ENCODE data around the gene SLC46A3. TPM values are rescaled to one million over a fixed set of nuclear protein-coding genes. Genes with fewer than 3 reads are reported as not detected.
"Not testable (repeated sequence)": the region's sequence is repeated elsewhere in the genome, so short reads cannot be mapped to it uniquely, and the experiment has no call there.

SLC46A3 gene
- total and polyA plus RNA-seq, 7 donors, result 6.7 to 25.6 (median 14.5) TPM

DNA sequence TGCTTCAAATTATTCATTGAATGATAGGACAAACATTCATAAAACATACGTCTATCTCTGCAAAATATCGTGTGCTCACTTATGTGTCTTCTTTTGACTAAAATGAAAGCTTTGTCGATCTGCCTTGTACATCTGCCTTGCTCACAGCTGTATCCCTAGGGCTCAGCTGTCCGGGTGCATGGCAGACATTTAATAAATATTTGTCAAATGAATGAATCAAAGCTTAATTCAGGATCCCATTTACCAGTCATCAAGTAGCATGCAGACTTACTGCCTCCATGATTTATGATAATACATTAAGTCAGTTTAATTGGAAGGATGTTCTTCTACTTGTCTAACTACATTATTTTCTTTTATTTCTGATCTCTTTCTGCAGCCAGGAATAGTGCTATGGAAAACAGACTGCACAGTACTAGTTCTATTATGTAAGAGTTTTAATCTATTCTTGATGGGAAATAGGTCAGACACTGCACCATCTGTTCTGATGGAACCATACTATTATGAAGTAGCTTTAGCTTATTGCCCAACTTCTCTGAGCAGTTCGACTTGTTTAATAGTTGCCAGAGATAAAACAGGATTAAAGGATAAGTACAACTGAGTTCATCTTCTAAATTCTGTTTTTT lies 13.2 kb downstream of the SLC46A3 start:
- 75 to 82% methylated on average over 5 of the region's 5 CpGs for WGBS, 2 donors
- TF ChIP-seq POLR2A (IDR thresholded peaks at IDR 0.05), result no peak
- TF ChIP-seq EP300 (IDR thresholded peaks at IDR 0.05), result no peak
- no peak for TF ChIP-seq POLR2AphosphoS5 (IDR thresholded peaks at IDR 0.05)
- TF ChIP-seq, protein P1, sequence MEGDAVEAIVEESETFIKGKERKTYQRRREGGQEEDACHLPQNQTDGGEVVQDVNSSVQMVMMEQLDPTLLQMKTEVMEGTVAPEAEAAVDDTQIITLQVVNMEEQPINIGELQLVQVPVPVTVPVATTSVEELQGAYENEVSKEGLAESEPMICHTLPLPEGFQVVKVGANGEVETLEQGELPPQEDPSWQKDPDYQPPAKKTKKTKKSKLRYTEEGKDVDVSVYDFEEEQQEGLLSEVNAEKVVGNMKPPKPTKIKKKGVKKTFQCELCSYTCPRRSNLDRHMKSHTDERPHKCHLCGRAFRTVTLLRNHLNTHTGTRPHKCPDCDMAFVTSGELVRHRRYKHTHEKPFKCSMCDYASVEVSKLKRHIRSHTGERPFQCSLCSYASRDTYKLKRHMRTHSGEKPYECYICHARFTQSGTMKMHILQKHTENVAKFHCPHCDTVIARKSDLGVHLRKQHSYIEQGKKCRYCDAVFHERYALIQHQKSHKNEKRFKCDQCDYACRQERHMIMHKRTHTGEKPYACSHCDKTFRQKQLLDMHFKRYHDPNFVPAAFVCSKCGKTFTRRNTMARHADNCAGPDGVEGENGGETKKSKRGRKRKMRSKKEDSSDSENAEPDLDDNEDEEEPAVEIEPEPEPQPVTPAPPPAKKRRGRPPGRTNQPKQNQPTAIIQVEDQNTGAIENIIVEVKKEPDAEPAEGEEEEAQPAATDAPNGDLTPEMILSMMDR (IDR thresholded peaks at IDR 0.05), result no peak
- intact Hi-C loops (cut with DNase I), result no loop called here

DNA sequence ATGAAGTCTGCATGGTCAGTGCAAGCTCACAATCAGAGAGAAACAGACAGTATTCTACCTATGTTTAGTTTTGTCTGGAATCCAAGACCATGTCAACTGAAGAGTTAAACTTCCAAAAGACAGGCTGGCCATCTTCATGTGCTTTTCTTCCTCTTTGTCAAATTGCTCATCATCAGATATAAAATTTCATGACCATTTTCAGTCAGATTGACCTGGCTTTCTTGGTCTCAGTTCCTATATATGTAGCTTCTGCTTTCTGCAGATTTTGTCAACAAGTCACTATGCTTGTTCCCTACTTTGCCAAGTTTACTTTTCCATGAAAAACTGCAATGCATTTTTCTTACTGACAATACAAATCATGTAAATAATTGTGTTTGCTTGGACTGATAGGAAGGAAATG lies 13.9 kb downstream of the SLC46A3 start:
- intact Hi-C loops (cut with DNase I), result no loop called here
- DNase-seq, result no peak
- no peak overlapping the region for H3K4me3 ChIP-seq
- no peaks in the 10 kb centered on the region for H3K9me3 ChIP-seq
- peaks cover 3 to 40% (median 7%) of the 10 kb centered on the region in 4 donors for H3K36me3 ChIP-seq
- no peak for TF ChIP-seq EP300 (IDR thresholded peaks at IDR 0.05)
- TF ChIP-seq, protein P1 (IDR thresholded peaks at IDR 0.05), result no peak
- no peak for TF ChIP-seq POLR2AphosphoS5 (IDR thresholded peaks at IDR 0.05)
- TF ChIP-seq POLR2A (IDR thresholded peaks at IDR 0.05), result no peak
- no peaks in the 10 kb centered on the region for H3K27me3 ChIP-seq
- no peak overlapping the region for H3K27ac ChIP-seq
- no peaks in the 10 kb centered on the region for H3K4me1 ChIP-seq

More for the DNA sequence above, 13.2 kb downstream of the SLC46A3 start:
- DNase-seq, result no peak
- H3K27ac ChIP-seq, result no peak overlapping the region
- H3K27me3 ChIP-seq, result no peaks in the 10 kb centered on the region
- no peaks in the 10 kb centered on the region for H3K4me1 ChIP-seq
- H3K4me3 ChIP-seq, result no peak overlapping the region
- H3K9me3 ChIP-seq, result no peaks in the 10 kb centered on the region
- H3K36me3 ChIP-seq, result peaks cover 0 to 33% (median 4%) of the 10 kb centered on the region in 4 donors

DNA sequence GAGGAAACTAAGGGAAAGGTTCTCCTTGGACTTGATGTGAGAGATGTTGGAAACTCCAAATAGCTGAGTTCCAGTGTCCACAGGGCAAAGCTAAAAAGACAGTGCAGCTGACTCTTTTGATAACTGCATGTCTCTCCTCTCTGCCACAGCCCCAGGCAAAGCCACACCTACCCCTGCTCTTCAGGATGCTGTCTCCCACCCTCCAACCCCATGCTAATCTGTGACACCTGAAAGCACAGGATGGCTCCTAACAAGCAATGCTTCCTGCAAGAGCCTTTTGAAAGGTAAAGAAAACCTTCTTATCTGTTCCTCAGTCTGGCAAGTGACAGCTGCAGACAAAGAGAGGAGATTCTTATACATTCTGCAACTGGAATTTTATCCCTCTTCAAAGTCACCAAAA lies 14.5 kb downstream of the SLC46A3 start:
- no peaks in the 10 kb centered on the region for H3K9me3 ChIP-seq
- TF ChIP-seq EP300 (IDR thresholded peaks at IDR 0.05), result no peak
- H3K27me3 ChIP-seq, result no peaks in the 10 kb centered on the region
- no peak for DNase-seq
- H3K4me3 ChIP-seq, result no peak overlapping the region
- H3K4me1 ChIP-seq, result no peaks in the 10 kb centered on the region
- intact Hi-C loops (cut with DNase I), result no loop called here
- no peak overlapping the region for H3K27ac ChIP-seq
- H3K36me3 ChIP-seq, result peaks cover 3 to 46% (median 8%) of the 10 kb centered on the region in 4 donors

DNA sequence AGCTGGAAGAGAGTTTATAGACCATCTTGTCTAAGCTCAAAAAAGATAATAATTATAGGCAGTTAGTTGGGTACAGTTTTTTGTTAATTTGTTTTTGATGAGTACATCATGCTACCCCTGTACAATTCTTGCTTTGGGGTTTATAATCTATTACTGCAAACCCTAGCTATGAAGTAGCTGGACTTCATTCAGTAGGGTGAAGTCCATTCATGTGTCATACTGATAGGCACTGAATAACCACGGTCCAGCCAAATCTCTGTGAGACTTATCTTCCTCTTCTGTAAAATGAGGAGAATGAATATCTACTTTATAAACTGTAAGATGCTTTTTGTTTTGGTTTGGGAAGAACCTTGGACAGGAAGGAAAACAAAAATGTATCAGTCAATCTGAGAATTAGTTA lies 19.5 kb downstream of the SLC46A3 start:
- H3K36me3 ChIP-seq, result peaks cover 3 to 62% (median 8%) of the 10 kb centered on the region in 4 donors
- TF ChIP-seq POLR2AphosphoS5 (IDR thresholded peaks at IDR 0.05) (no peak), POLR2A (IDR thresholded peaks at IDR 0.05) (no peak), EP300 (IDR thresholded peaks at IDR 0.05) (no peak)
- TF ChIP-seq, protein P1 (IDR thresholded peaks at IDR 0.05), result no peak

DNA sequence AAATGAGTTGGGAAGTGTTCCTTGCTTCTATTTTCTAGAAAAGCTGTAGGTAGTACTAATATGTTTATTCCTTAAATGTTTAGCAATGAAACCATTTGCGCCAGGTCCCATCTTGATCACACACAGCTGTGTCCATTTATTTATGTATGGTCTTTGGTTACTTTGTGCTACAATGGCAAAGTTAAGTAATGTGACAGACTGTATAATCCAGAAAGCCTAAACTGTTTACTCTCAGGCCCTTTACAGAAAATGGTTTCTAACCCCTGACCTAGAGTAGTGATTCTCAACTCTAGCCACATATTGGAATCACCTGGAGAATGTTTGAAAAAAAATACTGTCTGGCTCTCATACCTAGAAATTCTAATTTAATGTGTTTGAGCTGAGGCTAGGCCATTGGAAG lies 21.3 kb downstream of the SLC46A3 start:
- no peak for DNase-seq
- H3K27ac ChIP-seq, result no peak overlapping the region
- H3K4me1 ChIP-seq, result no peaks in the 10 kb centered on the region
- no peak overlapping the region for H3K4me3 ChIP-seq
- 86 to 93% methylated on average over 1 of the region's 1 CpG for WGBS, 2 donors
- intact Hi-C loops (cut with DNase I), result no loop called here
- no peaks in the 10 kb centered on the region for H3K27me3 ChIP-seq
- H3K36me3 ChIP-seq, result peaks cover 3 to 47% (median 8%) of the 10 kb centered on the region in 4 donors
- TF ChIP-seq EP300 (IDR thresholded peaks at IDR 0.05), result no peak
- TF ChIP-seq, protein P1 (IDR thresholded peaks at IDR 0.05), result no peak
- TF ChIP-seq POLR2AphosphoS5 (IDR thresholded peaks at IDR 0.05), result no peak
- TF ChIP-seq POLR2A (IDR thresholded peaks at IDR 0.05), result no peak
- no peaks in the 10 kb centered on the region for H3K9me3 ChIP-seq

More for the DNA sequence above, 19.5 kb downstream of the SLC46A3 start:
- no peak overlapping the region for H3K27ac ChIP-seq
- DNase-seq, result no peak
- intact Hi-C loops (cut with DNase I), result no loop called here
- H3K9me3 ChIP-seq, result no peaks in the 10 kb centered on the region
- no peak overlapping the region for H3K4me3 ChIP-seq
- WGBS, 2 donors, result 86 to 92% methylated on average over 1 of the region's 1 CpG
- no peaks in the 10 kb centered on the region for H3K27me3 ChIP-seq
- no peaks in the 10 kb centered on the region for H3K4me1 ChIP-seq

DNA sequence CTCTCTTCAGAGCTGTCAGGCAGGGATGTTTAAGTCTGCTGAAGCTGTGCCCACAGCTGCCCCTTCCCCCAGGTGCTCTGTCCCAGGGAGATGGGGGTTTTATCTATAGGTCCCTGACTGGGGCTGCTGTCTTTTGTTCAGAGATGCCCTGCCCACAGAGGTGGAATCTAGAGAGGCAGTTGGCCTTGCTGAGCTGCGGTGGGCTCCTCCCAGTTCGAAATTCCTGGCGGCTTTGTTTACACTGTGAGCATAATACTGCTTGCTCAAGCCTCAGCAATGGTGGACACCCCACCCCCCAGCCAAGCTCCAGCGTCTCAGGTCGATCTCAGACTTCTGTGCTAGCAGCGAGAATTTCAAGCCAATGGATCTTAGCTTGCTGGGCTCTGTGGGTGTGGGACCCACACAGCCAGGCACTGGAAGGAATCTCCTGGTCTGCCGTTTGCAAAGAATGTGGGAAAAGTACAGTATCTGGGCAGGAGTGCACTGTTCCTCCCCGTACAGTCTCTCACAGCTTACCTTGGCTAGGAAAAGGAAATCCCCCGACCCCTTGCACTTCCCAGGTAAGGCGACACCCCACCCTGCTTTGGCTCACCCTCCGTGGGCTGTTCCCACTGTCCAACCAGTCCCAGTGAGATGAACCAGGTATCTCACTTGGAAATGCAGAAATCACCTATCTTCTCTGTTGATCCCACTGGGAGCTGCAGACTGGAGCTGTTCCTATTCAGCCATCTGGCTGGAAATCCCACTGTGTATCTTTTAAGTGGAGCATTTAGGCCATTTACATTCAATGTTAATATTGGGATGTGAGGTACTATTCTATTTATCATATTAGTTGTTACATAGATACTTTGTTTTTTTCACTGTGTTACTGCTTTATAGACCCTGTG lies 24.9 kb downstream of the SLC46A3 start:
- H3K4me1 ChIP-seq; H3K27me3 ChIP-seq; H3K4me3 ChIP-seq; H3K27ac ChIP-seq; intact Hi-C loops (cut with DNase I); H3K9me3 ChIP-seq; DNase-seq: not testable (repeated sequence)
- peaks cover 0 to 12% (median 0%) of the 10 kb centered on the region in 4 donors for H3K36me3 ChIP-seq
- 25 to 61% methylated on average over 11 of the region's 11 CpGs for WGBS, 2 donors
